IPS-18c (cell line): Measurements from ENCODE around the gene RAD51B.

Experiments used
- H3K4me3 ChIP-seq: 2 replicates; pipeline ENCODE4 v1.7.0; 2013; ENCODE audit warnings: low read depth, mild to moderate bottlenecking, low read length, moderate library complexity; ENCODE audit not compliant: insufficient read depth
- H3K9me3 ChIP-seq: one replicate; pipeline ENCODE4 v1.6.1; 2013; ENCODE audit warnings: mild to moderate bottlenecking, low read length, moderate library complexity; ENCODE audit not compliant: control insufficient read depth, insufficient read depth

Gene RAD51B

GRCh38 chr14:68627868-68628604 is 808.5 kb downstream of the RAD51B start:
- peak overlapping the region; percentile 41 for H3K4me3 ChIP-seq
- no peaks in the 10 kb centered on the region for H3K9me3 ChIP-seq

DNA sequence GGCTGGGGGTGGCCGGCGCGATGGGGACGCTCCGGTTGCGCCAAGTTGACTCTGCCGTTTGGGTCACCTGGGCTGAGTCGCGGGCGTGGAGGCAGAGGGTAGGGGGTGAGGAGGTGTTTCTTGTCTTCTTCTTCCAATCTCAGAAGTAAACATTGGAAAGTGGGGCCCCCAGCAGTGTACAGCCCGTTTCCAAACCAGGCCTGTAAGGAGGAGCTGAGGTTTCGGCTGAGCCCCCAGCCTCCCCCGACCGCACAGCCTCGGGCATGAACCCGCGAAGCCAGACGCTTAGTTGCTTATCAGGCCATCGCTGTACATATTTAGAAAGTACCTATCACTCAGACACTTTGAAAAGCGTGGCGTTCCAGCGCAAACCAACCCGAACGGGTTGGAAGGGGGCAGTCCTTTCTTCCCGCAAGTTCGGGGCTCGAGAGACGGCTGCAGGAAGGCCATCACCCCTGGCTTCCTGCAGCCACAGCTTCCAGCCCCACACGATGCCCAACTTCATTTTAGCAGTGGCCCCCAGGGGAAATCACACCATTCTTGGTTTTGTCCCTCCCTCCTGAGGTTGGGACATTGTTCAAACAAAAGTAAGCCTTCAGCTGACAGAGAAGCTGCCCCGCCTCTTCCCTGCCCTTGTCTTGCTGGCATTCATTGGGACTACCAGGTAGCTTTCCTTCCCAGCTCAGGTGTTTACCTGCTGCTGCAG is 809.2 kb downstream of the RAD51B start:
- H3K4me3 ChIP-seq: peak overlapping the region; percentile 41
- H3K9me3 ChIP-seq: no peaks in the 10 kb centered on the region

DNA sequence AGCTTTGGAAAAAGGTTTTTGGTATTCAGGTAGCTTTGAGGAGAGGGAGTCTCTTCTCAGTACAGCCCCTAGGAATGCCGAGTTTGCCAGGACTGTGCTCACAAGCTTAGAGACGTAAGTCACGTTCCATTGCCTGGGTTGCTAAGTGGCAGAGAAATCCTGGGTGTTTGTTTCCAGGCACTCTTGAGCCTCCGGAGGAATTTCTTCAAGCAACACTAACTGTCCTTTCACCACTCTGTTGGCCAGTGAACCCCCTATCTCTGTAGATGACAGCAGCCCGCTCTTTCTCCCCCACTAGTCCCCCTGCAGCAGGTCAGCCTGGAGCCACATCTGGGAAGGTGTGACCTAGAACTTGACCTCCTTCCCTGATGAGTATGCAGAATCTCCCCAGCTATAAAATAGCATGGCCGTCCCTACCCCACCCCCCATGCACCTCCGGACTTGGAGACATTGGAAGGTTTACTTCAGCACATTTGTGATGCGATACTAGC is 810.5 kb downstream of the RAD51B start:
- H3K9me3 ChIP-seq: no peaks in the 10 kb centered on the region
- no peak overlapping the region for H3K4me3 ChIP-seq

DNA sequence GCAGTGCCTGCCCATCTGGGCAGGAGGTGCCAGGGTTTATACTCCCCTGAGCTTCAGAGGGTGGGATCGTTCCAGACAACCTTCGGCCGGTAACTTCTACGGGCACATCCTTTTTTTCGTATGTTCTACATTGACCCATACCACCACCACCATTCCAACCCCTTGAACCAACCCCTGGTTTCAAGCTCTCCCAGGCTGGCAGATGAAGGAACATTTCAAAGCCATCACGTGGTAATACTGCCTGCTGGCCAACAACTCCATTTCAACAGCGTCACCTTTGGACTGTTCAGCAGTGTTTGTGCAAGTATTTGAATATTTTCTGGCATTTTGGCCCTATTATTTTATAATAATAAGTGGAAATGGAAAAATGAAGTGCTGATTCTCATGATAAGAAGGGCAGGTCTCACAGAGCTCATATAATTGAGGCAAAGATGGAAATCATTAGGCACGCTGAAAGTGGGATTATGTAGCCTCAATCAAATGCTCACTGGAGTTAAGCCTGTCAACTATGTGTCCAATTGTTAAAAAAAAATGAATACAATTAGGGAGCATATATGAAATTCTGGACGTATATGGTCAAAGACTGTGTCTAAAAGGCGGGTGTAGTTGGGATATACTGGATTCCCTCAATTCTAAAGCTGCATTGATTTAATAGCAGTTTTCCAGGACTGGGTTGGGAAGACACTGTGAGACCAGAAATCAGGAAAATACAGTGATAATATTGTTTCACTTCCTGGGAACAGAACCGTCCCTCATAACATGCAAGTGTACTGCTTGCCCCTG is 811.2 kb downstream of the RAD51B start:
- Histone ChIP-seq H3K9me3 (no peaks in the 10 kb centered on the region), H3K4me3 (no peak overlapping the region)

DNA sequence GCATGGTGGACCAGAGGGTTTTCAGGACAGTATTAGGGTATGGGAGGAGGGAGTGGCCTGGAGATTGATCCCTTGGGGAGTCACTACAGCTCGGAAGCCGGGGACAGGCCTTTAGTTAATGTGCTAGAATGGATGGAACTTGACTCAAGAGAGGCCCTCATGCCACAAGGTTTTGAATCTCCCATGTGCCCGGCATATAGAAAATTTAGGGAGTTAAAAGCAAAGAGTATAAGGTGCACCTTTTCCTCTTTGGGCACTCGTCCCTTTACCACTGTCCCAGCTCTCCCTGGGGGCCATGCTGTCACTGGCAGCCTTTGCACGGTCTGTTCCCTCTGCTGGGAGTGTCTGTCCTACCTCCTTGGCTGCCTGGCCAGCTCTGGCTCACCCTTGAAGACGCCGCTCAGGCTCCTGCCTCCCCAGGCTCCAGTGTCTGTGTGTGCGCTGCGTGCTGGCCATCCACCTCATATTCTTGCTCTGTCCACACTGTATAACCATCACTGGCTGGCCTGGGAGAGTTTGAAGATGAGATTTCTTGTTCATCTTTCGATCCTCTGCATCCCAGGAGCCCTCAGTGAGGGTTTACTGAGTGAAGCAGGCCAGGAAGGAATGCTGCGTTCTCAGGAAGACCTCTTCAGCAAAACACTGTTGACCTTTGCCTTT is 811.9 kb downstream of the RAD51B start:
- Histone ChIP-seq H3K9me3 (no peaks in the 10 kb centered on the region), H3K4me3 (no peak overlapping the region)

- Histone ChIP-seq H3K4me3 (no peak overlapping the region), H3K9me3 (no peaks in the 10 kb centered on the region)
Observed at GRCh38 chr14:68632054-68632895, 812.7 kb downstream of the RAD51B start.

- H3K9me3 ChIP-seq: no peaks in the 10 kb centered on the region
- H3K4me3 ChIP-seq: no peak overlapping the region
Observed at GRCh38 chr14:68633131-68633991, 813.8 kb downstream of the RAD51B start.

GRCh38 chr14:68634332-68634731 is 814.8 kb downstream of the RAD51B start:
- Histone ChIP-seq H3K4me3 (no peak overlapping the region), H3K9me3 (no peaks in the 10 kb centered on the region)

DNA sequence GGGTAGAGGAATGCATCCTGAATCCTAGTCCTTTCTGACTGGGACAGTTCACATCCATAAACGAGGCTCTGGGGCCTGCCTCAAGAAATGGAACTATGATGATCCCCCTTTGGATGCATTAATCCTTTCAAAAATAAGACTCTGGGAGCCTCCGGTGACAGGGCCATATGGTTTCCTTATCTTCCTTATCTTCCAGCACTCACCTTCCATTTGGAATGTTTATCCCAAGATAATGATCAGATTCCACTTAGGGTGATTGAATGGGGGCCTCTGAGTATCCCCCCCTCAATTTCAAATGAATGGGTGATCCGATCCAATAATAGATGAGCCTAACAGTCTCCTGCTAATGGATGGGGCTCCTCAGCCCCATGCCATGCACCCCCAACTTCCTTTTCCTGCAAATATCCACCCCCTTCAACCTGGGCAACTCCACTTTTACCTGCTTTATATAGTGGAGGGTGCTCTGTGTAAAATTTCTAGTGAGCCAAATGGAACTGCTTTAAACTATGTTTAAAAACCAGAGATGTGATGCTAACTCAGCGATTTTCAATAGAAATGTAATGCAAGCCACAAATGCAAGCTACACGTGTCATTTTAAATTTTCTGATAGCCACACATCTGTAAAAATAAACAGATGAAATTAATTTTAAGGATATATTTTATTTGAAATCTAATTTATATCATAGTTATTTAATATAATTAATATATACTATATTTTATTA is 815.5 kb downstream of the RAD51B start:
- H3K4me3 ChIP-seq: no peak overlapping the region

DNA sequence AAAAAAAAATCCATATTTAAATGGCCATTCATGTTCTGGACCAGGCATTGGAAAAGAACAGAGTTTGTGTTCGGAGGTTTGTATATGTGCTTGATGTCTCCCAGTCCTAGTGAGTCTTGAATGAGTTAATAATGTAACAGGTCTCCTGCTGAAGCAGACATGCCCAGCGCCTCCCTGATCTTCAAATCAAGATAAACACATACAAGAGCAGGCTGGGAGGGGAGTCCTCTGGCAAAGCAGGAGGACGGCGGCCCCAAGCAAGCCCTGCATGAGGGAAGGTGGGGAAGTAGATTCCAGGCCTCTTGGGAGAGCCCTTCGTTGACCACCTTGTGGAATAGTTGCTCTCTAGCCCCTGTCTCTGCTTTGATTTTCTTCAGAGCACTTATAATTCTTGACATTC is 817.0 kb downstream of the RAD51B start:
- no peaks in the 10 kb centered on the region for H3K9me3 ChIP-seq

More for the DNA sequence above, 815.5 kb downstream of the RAD51B start:
- H3K9me3 ChIP-seq: no peaks in the 10 kb centered on the region

DNA sequence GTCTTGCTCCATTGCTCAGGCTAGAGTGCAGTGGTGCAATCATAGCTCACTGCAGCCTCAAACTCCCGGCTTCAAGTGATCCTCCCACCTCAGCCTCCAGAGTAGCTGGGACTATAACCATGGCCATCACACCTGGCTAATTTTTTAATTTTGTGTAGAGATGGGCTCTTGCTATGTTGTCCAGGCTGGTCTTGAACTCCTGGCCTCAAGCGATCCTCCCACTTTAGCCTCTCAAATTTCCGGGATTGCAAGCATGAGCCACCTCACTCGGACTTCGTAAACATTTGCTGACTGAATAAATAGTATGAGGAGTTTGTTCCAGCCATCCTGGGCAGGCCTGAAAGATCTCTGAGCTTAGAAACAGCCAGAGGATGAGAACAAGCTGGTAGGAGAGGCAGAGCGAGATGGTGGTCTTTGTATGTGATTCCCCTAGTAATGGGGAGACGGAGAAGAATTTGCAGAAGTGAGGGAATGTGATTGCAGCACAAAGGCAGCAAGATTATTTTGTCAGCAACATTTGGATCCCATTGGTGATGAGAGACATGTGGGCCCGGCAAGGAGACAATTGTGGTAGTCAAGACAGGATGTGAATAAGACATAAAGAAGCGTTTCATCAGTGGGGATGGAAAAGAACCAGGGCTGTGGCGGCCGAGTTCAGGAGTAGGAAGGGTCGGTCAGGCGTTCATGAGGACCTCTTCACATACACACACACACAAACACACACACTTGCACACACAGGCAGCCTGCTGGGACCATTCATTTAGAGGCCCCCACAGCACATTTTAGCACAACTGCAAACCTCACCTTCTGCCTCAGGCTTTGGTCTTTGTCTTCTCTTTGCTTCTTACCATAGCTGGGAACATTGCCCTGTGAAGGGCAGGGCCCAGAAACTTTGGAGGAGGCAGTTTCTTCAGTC is 817.8 kb downstream of the RAD51B start:
- Histone ChIP-seq H3K4me3 (no peak overlapping the region), H3K9me3 (no peaks in the 10 kb centered on the region)

More for the DNA sequence above, 817.0 kb downstream of the RAD51B start:
- no peak overlapping the region for H3K4me3 ChIP-seq

- Histone ChIP-seq H3K9me3 (no peaks in the 10 kb centered on the region), H3K4me3 (no peak overlapping the region)
Observed at GRCh38 chr14:68638141-68638999, 818.8 kb downstream of the RAD51B start.

GRCh38 chr14:68639000-68639757 is 819.6 kb downstream of the RAD51B start:
- no peak overlapping the region for H3K4me3 ChIP-seq
- no peaks in the 10 kb centered on the region for H3K9me3 ChIP-seq
